H1 (cell line): ENCODE data around the gene MTFMT. TPM values are rescaled to one million over a fixed set of nuclear protein-coding genes. Genes with fewer than 3 reads are reported as not detected.

ENCODE experiments used
- CHD2 ChIP-seq: IDR thresholded peaks from 2 replicates; pipeline ENCODE4 v1.6.1; 2012; ENCODE audit warnings: low read length, improper control_type of control experiment
- CHD7 ChIP-seq: fragments of 300-600 bp; sonication (generic); IDR thresholded peaks from 2 replicates; pipeline ENCODE4 v1.7.1; 2012; ENCODE audit warnings: low read length, moderate library complexity, mild to moderate bottlenecking, inconsistent platforms; ENCODE audit not compliant: insufficient replicate concordance
- CREB1 ChIP-seq: IDR thresholded peaks from 2 replicates; pipeline ENCODE4 v1.6.1; 2012; ENCODE audit warnings: inconsistent platforms
- polyA plus RNA-seq, 7 experiments: library from polyadenylated mRNA; depleted of rRNA in 3 of 7; stranded (reverse) in 5 of 7; unstranded in 2 of 7; fragments of >200 nt in 5 of 7; fragments of 200-250 nt in 2 of 7; gene quantifications; 1 replicate in 5 of 7; 2 replicates in 1 of 7; 4 replicates in 1 of 7; pipeline versions ENCODE4 v1.2.1 to v1.2.3, GENCODE V29; 2011 to 2013; ENCODE audit warnings: missing spikeins in 2 of 7, mixed read lengths in 2 of 7
- total RNA-seq: library from RNA; stranded (reverse); fragmentation: NEBNext Ultra II Directional; extraction: Animal tissue kit (Norgen Biotek cat#: 25700); gene quantifications from 2 replicates; pipeline ENCODE4 v1.2.1, GENCODE V29; 2021

The MTFMT gene
- total and polyA plus RNA-seq, 2 of the 8 experiments (the other 6 are each of a cell fraction or from before 2014, with no cell fraction given) = 7.7 to 20.8 TPM

- TF ChIP-seq CHD7 (no peak), CHD2 (no peak), CREB1 (no peak)
- TF ChIP-seq, all 59 proteins: peak for 0
Observed at GRCh38 chr15:65029736-65030208, 333 bp upstream of the MTFMT start (continued).
